Keratinocyte (primary cell): ENCODE results near the gene DMKN. TPM values are rescaled to one million over a fixed set of nuclear protein-coding genes. Genes with fewer than 3 reads are reported as not detected.
A peak's percentile ranks its signal among the peaks of the same experiment; 100 is the strongest.

Experiments
- DNase-seq: peaks from one replicate; pipeline ENCODE4 v3.0.0-alpha.2; 2011; ENCODE audit warnings: low read depth, missing footprints, low spot score
- FAIRE-seq: peaks from 2 replicates; lab custom pipeline; 2011; peaks lifted over from hg19 to GRCh38; lab: Jason Lieb, UNC
- H2AFZ ChIP-seq: 2 replicates; pipeline ENCODE4 v1.6.0; 2012; ENCODE audit warnings: low read length, control low read depth, inconsistent platforms; ENCODE audit not compliant: control insufficient read depth
- H3K27ac ChIP-seq: 2 replicates; pipeline ENCODE4 v1.5.1; 2011; ENCODE audit warnings: low read length; ENCODE audit not compliant: control insufficient read depth, insufficient read depth
- H3K27me3 ChIP-seq: 3 replicates; pipeline ENCODE4 v1.6.0; 2011; ENCODE audit warnings: low read length; ENCODE audit not compliant: control insufficient read depth, insufficient read depth; ENCODE audit errors: extremely low read depth
- H3K36me3 ChIP-seq, 2 experiments: 2 replicates in 1 of 2; 3 replicates in 1 of 2; pipeline ENCODE4 v1.5.1; 2011; ENCODE audit warnings: low read length in 2 of 2, mild to moderate bottlenecking in 1 of 2; ENCODE audit not compliant: control insufficient read depth in 2 of 2, insufficient read depth in 2 of 2; ENCODE audit errors: extremely low read depth in 1 of 2
- H3K4me1 ChIP-seq: 3 replicates; pipeline ENCODE4 v1.5.1; 2011; ENCODE audit warnings: low read length; ENCODE audit not compliant: control insufficient read depth, insufficient read depth; ENCODE audit errors: extremely low read depth
- H3K4me2 ChIP-seq: 3 replicates; pipeline ENCODE4 v1.6.0; 2011; ENCODE audit warnings: low read depth, low read length; ENCODE audit not compliant: control insufficient read depth, insufficient read depth; ENCODE audit errors: extremely low read depth
- H3K4me3 ChIP-seq, 3 experiments: fragments of 200-600 bp in 1 of 3; sonication (generic) in 1 of 3; 2 replicates in 2 of 3; 3 replicates in 1 of 3; pipeline ENCODE4 v1.5.1; 2011 to 2016; ENCODE audit warnings: low read length in 3 of 3, mild to moderate bottlenecking in 3 of 3, control low read depth in 2 of 3, inconsistent platforms in 1 of 3, low read depth in 1 of 3, mixed read lengths in 1 of 3, mixed run types in 1 of 3, moderate library complexity in 1 of 3; ENCODE audit not compliant: control insufficient read depth in 2 of 3, insufficient read depth in 2 of 3; ENCODE audit errors: extremely low read depth in 1 of 3
- H3K79me2 ChIP-seq: 2 replicates; pipeline ENCODE4 v1.6.0; 2012; ENCODE audit warnings: low read length; ENCODE audit not compliant: control insufficient read depth, insufficient read depth
- H3K9ac ChIP-seq: 3 replicates; pipeline ENCODE4 v1.6.0; 2011; ENCODE audit warnings: low read length; ENCODE audit not compliant: control insufficient read depth, insufficient read depth; ENCODE audit errors: extremely low read depth
- H3K9me1 ChIP-seq: 3 replicates; pipeline ENCODE4 v1.6.0; 2011; ENCODE audit warnings: low read length; ENCODE audit not compliant: control insufficient read depth, insufficient read depth; ENCODE audit errors: extremely low read depth
- H3K9me3 ChIP-seq: 2 replicates; pipeline ENCODE4 v1.5.1; 2012; ENCODE audit warnings: low read depth, low read length; ENCODE audit not compliant: control insufficient read depth
- H4K20me1 ChIP-seq: 3 replicates; pipeline ENCODE4 v1.6.0; 2011; ENCODE audit warnings: low read length; ENCODE audit not compliant: control insufficient read depth, insufficient read depth; ENCODE audit errors: extremely low read depth
- EZH2 ChIP-seq: IDR thresholded peaks from one replicate; pipeline ENCODE4 v1.6.1; 2012; ENCODE audit warnings: inconsistent platforms, mild to moderate bottlenecking, low read length, moderate library complexity
- dilution Hi-C: fragments of 300-500 bp; cut with MboI; formaldehyde crosslinking; loops from one replicate; pipeline ENCODE4 v1.7.0; 2020; ENCODE audit warnings: low sequenced_read_pairs; ENCODE audit not compliant: extremely low pct_ligation_motif_present
- polyA plus RNA-seq, 5 experiments: library from polyadenylated mRNA; depleted of rRNA in 3 of 5; stranded (reverse) in 3 of 5; stranded (forward) in 1 of 5; unstranded in 1 of 5; fragments of >200 nt; gene quantifications; 1 replicate in 1 of 5; 2 replicates in 3 of 5; 3 replicates in 1 of 5; pipeline versions ENCODE4 v1.2.1 to v1.2.3, GENCODE V29; 2011 to 2012; ENCODE audit warnings: missing spikeins in 2 of 5, low read depth in 1 of 5, low replicate concordance in 1 of 5
- TF ChIP-seq, protein P1 (sequence below), 3 experiments: IDR thresholded peaks in 1 of 3; conservative IDR thresholded peaks in 1 of 3; optimal IDR thresholded peaks in 1 of 3; 2 replicates in 2 of 3; 3 replicates in 1 of 3; pipeline versions ENCODE3 to v1.5.1; 2011; ENCODE audit warnings: low read length in 3 of 3, mild to moderate bottlenecking in 3 of 3, moderate library complexity in 2 of 3, control low read depth in 1 of 3, inconsistent platforms in 1 of 3; ENCODE audit not compliant: insufficient read depth in 2 of 3; ENCODE audit errors: extremely low read depth in 1 of 3

Gene DMKN
- polyA plus RNA-seq, 1 donor (not counting 4 experiments of a cell fraction or from before 2014, with no cell fraction given), result 235 TPM

DNA sequence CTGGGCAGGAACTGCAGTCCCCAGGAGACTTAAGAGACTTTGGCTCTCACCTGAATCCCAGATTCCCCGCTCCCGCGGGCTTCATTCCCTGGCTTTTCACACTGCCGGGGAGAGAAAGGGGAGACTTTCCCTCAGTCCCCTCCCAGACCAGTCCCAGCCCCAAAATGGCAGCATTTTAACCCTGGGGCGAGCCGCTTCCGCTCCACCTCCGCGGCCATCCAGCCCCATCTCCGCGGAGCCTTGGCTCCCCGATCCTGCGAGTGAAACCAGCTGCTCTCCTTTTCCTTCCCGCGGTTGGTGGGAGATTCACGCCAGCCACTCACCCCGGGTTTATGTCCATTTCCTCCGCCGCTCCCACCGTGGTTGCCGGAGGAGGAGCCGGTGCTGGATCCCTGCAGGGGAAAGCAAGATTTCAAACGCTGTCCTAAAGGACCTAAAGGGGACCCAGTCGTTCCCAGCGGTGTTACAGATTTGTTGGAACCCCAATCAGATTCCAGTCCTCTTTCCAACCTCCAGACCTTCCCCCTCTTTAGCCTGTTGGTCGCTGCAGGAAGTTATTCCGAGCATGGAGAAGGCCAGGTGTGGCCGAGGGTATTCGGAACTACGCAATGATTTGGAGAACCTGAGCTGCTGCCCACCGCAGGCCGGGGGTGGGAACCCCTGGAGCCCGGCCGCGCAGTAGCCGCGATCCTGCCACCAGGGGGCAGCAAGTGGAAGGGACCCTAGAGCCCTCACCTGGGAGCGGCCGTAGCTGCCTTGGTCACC is 3.4 kb downstream of the DMKN start:
- H3K79me2 ChIP-seq, result peaks cover 21% of the 10 kb centered on the region
- H3K9ac ChIP-seq, result peak overlapping the region; percentile 85
- H3K36me3 ChIP-seq, result peaks cover 11 to 19% of the 10 kb centered on the region in 2 experiments
- H3K4me1 ChIP-seq, result peaks cover 16% of the 10 kb centered on the region
- H2AFZ ChIP-seq, result peak overlapping the region; percentile 88
- peak; percentile 73 for FAIRE-seq
- DNase-seq, result peak; percentile 78
- H3K27ac ChIP-seq, result peak overlapping the region; percentile 81
- peak overlapping the region; percentile 63 to 94 (median 88) for H3K4me3 ChIP-seq
- H3K27me3 ChIP-seq, result peaks cover 5% of the 10 kb centered on the region
- no peaks in the 10 kb centered on the region for H3K9me3 ChIP-seq
- no peaks in the 10 kb centered on the region for H3K9me1 ChIP-seq
- H3K4me2 ChIP-seq, result peak overlapping the region; percentile 99
- TF ChIP-seq EZH2, result no peak
- TF ChIP-seq, protein P1, sequence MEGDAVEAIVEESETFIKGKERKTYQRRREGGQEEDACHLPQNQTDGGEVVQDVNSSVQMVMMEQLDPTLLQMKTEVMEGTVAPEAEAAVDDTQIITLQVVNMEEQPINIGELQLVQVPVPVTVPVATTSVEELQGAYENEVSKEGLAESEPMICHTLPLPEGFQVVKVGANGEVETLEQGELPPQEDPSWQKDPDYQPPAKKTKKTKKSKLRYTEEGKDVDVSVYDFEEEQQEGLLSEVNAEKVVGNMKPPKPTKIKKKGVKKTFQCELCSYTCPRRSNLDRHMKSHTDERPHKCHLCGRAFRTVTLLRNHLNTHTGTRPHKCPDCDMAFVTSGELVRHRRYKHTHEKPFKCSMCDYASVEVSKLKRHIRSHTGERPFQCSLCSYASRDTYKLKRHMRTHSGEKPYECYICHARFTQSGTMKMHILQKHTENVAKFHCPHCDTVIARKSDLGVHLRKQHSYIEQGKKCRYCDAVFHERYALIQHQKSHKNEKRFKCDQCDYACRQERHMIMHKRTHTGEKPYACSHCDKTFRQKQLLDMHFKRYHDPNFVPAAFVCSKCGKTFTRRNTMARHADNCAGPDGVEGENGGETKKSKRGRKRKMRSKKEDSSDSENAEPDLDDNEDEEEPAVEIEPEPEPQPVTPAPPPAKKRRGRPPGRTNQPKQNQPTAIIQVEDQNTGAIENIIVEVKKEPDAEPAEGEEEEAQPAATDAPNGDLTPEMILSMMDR (optimal IDR thresholded peaks at IDR 0.05 in 1 of 3, IDR thresholded peaks at IDR 0.05 in 1 of 3, conservative IDR thresholded peaks at IDR 0.05 in 1 of 3; ENCODE audit: extremely low read depth in 1 of 3, insufficient read depth in 2 of 3, low read length in 3 of 3), result peak; percentile 92 to 97 (median 95)
- dilution Hi-C loops, result no loop called here
- no peaks in the 10 kb centered on the region for H4K20me1 ChIP-seq

- Histone ChIP-seq H3K27ac (peak overlapping the region; percentile 81), H3K9ac (peak overlapping the region; percentile 85), H3K9me3 (no peaks in the 10 kb centered on the region), H3K27me3 (peaks cover 1% of the 10 kb centered on the region), H3K9me1 (no peaks in the 10 kb centered on the region), H4K20me1 (no peaks in the 10 kb centered on the region), H3K4me3 (peak overlapping the region; percentile 63 to 94 (median 88)), H2AFZ (no peak overlapping the region), H3K4me1 (peaks cover 16% of the 10 kb centered on the region), H3K4me2 (peak overlapping the region; percentile 99), H3K36me3 (peaks cover 14 to 24% of the 10 kb centered on the region in 2 experiments), H3K79me2 (peaks cover 21% of the 10 kb centered on the region)
- FAIRE-seq (peak; percentile 84), DNase-seq (no peak)
- no peak for TF ChIP-seq EZH2
- TF ChIP-seq, protein P1 (optimal IDR thresholded peaks at IDR 0.05 in 1 of 3, IDR thresholded peaks at IDR 0.05 in 1 of 3, conservative IDR thresholded peaks at IDR 0.05 in 1 of 3; ENCODE audit: extremely low read depth in 1 of 3, insufficient read depth in 2 of 3, low read length in 3 of 3), result no peak
- dilution Hi-C loops, result no loop called here
Observed at GRCh38 chr19:35509018-35509652, 4.3 kb downstream of the DMKN start.
